SU-DHL-6 (cell line): ENCODE measurements around the gene PPARG.
"Not testable (repeated sequence)": the region's sequence is repeated elsewhere in the genome, so short reads cannot be mapped to it uniquely, and the experiment has no call there.

Experiments used
- H2AFZ ChIP-seq: fragments of 200-600 bp; sonication (generic); 2 replicates; pipeline ENCODE4 v1.6.1; 2014; ENCODE audit warnings: low read depth, mild to moderate bottlenecking, moderate library complexity, mixed read lengths, antibody characterized with exemption, low read length; ENCODE audit not compliant: severe bottlenecking
- H3F3A ChIP-seq: fragments of 200-600 bp; shearing (Covaris generic); 2 replicates; pipeline ENCODE4 v1.6.0; 2016; ENCODE audit warnings: antibody characterized with exemption, mild to moderate bottlenecking; ENCODE audit not compliant: insufficient read depth
- H3K27ac ChIP-seq: fragments of 200-600 bp; sonication (generic); 2 replicates; pipeline ENCODE4 v1.5.1; 2016; ENCODE audit warnings: low read depth, mild to moderate bottlenecking, low read length, moderate library complexity, mixed read lengths
- H3K27me3 ChIP-seq: fragments of 200-600 bp; sonication (generic), shearing (Covaris generic); 2 replicates; pipeline ENCODE4 v1.6.0; 2014; ENCODE audit warnings: mild to moderate bottlenecking, low read length
- H3K36me3 ChIP-seq: fragments of 200-600 bp; sonication (generic); 2 replicates; pipeline ENCODE4 v1.6.1; 2014; ENCODE audit warnings: mild to moderate bottlenecking, low read length, mixed read lengths
- H3K4me2 ChIP-seq: fragments of 300-600, 200-600 bp; shearing (Covaris generic), sonication (generic); 2 replicates; pipeline ENCODE4 v1.6.0; 2014; ENCODE audit warnings: low read length, low read depth, mild to moderate bottlenecking; ENCODE audit not compliant: poor library complexity, severe bottlenecking
- H3K4me3 ChIP-seq: fragments of 200-600 bp; sonication (generic); 2 replicates; pipeline ENCODE4 v1.5.1; 2014; ENCODE audit warnings: antibody characterized with exemption, low read length, mild to moderate bottlenecking, mixed read lengths; ENCODE audit not compliant: insufficient read depth, poor library complexity, severe bottlenecking
- H3K79me2 ChIP-seq: fragments of 200-600 bp; sonication (generic); 2 replicates; pipeline ENCODE4 v1.6.1; 2014; ENCODE audit warnings: mild to moderate bottlenecking, low read length, moderate library complexity; ENCODE audit not compliant: insufficient read depth
- H3K9ac ChIP-seq: fragments of 200-600 bp; sonication (generic); 2 replicates; pipeline ENCODE4 v1.7.0; 2014; ENCODE audit warnings: mild to moderate bottlenecking, low read length
- H3K9me2 ChIP-seq: fragments of 200-600 bp; sonication (generic); replicated peaks from 2 replicates; pipeline ENCODE4 v1.6.1; 2014; ENCODE audit warnings: low read length; ENCODE audit not compliant: insufficient read depth
- H3K9me3 ChIP-seq: fragments of 200-600 bp; sonication (generic); 2 replicates; pipeline ENCODE4 v1.6.1; 2014; ENCODE audit warnings: low read length, mixed read lengths; ENCODE audit not compliant: insufficient read depth
- H4K20me1 ChIP-seq: fragments of 200-600 bp; sonication (generic); 2 replicates; pipeline ENCODE4 v1.6.1; 2014; ENCODE audit warnings: low read depth, mild to moderate bottlenecking, antibody characterized with exemption, low read length, moderate library complexity, mixed read lengths
- EZH2phosphoT487 ChIP-seq: fragments of 200-600 bp; sonication (generic), shearing (Covaris generic); conservative IDR thresholded peaks from 2 replicates; pipeline ENCODE4 v1.6.1; 2018; ENCODE audit warnings: mild to moderate bottlenecking, antibody characterized with exemption, low read length, moderate library complexity, mixed read lengths
- TF ChIP-seq, protein P1 (sequence below): fragments of 200-600 bp; sonication (generic); IDR thresholded peaks from one replicate; pipeline ENCODE4 v1.5.1; 2017; ENCODE audit warnings: antibody characterized with exemption, mild to moderate bottlenecking, low read length, moderate library complexity; ENCODE audit not compliant: insufficient read depth, poor library complexity, severe bottlenecking

The PPARG gene

DNA sequence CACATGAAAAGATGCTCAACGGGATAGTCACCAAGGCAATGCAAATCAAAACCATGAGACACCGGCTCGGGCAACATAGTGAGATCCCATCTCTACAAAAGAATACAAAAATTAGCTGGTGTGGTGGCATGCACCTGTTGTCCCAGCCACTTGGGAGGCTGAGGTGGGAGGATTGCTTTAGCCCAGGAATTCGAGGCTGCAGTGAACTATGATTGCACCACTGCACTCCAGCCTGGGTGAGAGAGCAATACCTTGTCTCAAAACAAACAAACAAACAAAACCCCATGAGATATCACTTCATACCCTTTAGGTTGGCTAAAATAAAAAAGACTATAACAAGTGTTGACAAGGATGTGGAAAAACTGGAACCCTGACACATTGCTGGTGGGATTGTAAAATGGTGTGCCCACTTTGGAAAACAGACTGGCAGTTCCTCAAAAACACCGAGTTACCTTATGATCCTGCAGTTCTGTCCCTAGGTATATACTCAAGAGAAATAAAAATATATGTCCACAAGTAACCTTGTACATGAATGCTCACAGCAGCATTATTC, 3.8 kb upstream of the PPARG start:
- H3K4me3 ChIP-seq: no peak overlapping the region
- H3K27me3 ChIP-seq: no peaks in the 10 kb centered on the region
- no peaks in the 10 kb centered on the region for H3F3A ChIP-seq
- H3K9me2 ChIP-seq: no peaks in the 10 kb centered on the region
- H2AFZ ChIP-seq: no peak overlapping the region
- TF ChIP-seq EZH2phosphoT487: no peak
- TF ChIP-seq, protein P1, sequence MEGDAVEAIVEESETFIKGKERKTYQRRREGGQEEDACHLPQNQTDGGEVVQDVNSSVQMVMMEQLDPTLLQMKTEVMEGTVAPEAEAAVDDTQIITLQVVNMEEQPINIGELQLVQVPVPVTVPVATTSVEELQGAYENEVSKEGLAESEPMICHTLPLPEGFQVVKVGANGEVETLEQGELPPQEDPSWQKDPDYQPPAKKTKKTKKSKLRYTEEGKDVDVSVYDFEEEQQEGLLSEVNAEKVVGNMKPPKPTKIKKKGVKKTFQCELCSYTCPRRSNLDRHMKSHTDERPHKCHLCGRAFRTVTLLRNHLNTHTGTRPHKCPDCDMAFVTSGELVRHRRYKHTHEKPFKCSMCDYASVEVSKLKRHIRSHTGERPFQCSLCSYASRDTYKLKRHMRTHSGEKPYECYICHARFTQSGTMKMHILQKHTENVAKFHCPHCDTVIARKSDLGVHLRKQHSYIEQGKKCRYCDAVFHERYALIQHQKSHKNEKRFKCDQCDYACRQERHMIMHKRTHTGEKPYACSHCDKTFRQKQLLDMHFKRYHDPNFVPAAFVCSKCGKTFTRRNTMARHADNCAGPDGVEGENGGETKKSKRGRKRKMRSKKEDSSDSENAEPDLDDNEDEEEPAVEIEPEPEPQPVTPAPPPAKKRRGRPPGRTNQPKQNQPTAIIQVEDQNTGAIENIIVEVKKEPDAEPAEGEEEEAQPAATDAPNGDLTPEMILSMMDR: no peak
- H3K27ac ChIP-seq: no peak overlapping the region
- H3K4me2 ChIP-seq: no peak overlapping the region
- H3K79me2 ChIP-seq: no peaks in the 10 kb centered on the region
- H3K36me3 ChIP-seq: no peaks in the 10 kb centered on the region
- no peaks in the 10 kb centered on the region for H3K9me3 ChIP-seq
- H4K20me1 ChIP-seq: no peaks in the 10 kb centered on the region
- H3K9ac ChIP-seq: no peak overlapping the region

DNA sequence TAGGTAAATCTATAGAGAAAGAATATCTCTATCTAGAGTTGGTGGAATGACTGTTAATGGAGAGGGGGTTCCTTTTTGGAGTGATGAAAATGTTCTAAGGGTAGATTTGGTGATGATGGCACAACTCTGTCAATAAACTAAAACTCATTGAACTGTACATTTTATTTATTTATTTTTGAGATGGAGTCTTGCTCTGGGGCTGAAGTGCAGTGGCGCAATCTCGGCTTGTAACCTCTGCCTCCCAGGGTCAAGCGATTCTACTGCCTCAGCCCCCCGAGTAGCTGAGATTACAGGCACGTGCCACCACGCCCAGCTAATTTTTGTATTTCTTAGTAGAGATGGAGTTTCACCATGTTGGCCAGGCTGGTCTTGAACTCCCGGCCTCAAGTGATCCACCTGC, 3.1 kb upstream of the PPARG start:
- not testable (repeated sequence) for H3K4me3 ChIP-seq, H2AFZ ChIP-seq, H3K9me2 ChIP-seq, H3K36me3 ChIP-seq, H4K20me1 ChIP-seq, H3K27me3 ChIP-seq, H3K9ac ChIP-seq, H3K4me2 ChIP-seq, H3F3A ChIP-seq, H3K27ac ChIP-seq, H3K79me2 ChIP-seq, H3K9me3 ChIP-seq

DNA sequence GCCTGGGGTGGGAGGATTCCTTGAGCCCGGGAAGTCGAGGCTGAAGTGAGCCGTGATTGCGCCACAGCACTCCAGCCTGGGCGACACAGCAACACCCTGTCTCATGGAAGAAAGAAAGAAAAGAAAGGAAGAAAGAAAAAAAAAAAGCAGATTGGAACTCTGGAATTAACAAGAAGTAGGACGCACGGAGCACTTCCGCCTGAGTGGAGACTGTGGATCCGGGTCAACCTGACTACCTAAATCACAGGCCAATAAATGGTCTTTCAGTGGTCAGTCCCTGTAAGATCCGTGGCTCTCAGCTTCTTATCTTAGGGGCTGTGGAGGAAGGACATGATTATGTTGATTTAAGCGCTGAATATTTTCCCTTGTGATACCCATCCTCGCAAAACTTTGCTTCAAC, 2.4 kb upstream of the PPARG start:
- no peak for TF ChIP-seq EZH2phosphoT487
- TF ChIP-seq, protein P1: no peak
- Histone ChIP-seq H3K9me3 (no peaks in the 10 kb centered on the region), H4K20me1 (no peaks in the 10 kb centered on the region), H3K4me3 (no peak overlapping the region), H3K9me2 (no peaks in the 10 kb centered on the region), H2AFZ (no peak overlapping the region), H3K79me2 (no peaks in the 10 kb centered on the region), H3K27ac (no peak overlapping the region), H3K9ac (no peak overlapping the region), H3K36me3 (no peaks in the 10 kb centered on the region), H3K27me3 (no peaks in the 10 kb centered on the region), H3F3A (no peaks in the 10 kb centered on the region), H3K4me2 (no peak overlapping the region)

DNA sequence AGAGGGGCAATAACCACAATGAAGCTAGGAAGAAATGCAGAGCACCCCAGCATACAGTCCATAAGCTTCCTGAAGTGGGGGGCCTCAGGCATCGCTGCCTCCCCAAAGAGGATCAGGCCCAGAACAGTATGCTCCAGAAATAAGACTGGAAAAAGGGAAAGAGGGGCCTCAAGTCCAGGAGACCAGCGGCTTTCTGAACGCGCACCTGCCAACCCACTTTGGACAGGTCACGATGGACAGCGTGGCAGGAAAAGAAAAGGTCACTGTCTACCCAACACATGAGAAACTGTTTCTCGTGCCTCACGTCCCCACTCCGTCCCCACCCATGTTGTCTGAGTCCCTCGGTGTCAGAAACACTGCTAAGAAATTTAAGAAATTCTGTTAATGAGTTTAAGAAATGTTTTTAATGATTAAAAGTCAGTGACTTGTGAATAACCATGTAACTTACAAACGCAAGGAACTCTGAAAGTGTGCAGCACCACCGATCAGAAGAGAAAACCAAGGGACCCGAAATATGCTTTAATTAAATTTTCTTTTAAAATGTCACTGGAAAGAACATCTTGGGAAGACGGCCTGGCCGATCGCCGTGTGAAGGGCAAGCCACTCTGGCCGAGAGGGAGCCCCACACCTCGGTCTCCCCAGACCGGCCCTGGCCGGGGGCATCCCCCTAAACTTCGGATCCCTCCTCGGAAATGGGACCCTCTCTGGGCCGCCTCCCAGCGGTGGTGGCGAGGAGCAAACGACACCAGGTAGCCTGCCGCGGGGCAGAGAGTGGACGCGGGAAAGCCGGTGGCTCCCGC, 1.7 kb upstream of the PPARG start:
- no peaks in the 10 kb centered on the region for H4K20me1 ChIP-seq
- no peaks in the 10 kb centered on the region for H3K79me2 ChIP-seq
- H3K36me3 ChIP-seq: no peaks in the 10 kb centered on the region
- no peak overlapping the region for H3K9ac ChIP-seq
- no peak overlapping the region for H3K4me3 ChIP-seq
- H2AFZ ChIP-seq: no peak overlapping the region
- H3K9me2 ChIP-seq: no peaks in the 10 kb centered on the region
- H3K27me3 ChIP-seq: no peaks in the 10 kb centered on the region
- H3K4me2 ChIP-seq: no peak overlapping the region
- H3K27ac ChIP-seq: no peak overlapping the region
- H3K9me3 ChIP-seq: no peaks in the 10 kb centered on the region
- no peaks in the 10 kb centered on the region for H3F3A ChIP-seq
- TF ChIP-seq EZH2phosphoT487: no peak
- TF ChIP-seq, protein P1: no peak
